ENCODE results near the gene NAA25.

GRCh38 chr12:112103758-112104503, 4.7 kb downstream of the NAA25 start:
- TF ChIP-seq POLR2A (IDR thresholded peaks at IDR 0.05) (no peak), CTCF (IDR thresholded peaks at IDR 0.05) (no peak), EP300 (IDR thresholded peaks at IDR 0.05) (no peak), POLR2AphosphoS5 (IDR thresholded peaks at IDR 0.05) (no peak)
